Measurements from ENCODE around the gene ZSCAN9. TPM values are rescaled to one million over a fixed set of nuclear protein-coding genes. Genes with fewer than 3 reads are reported as not detected.

Gene ZSCAN9
- total RNA-seq, 2 donors from 2014 or later, result 9.1 to 10.9 TPM

DNA sequence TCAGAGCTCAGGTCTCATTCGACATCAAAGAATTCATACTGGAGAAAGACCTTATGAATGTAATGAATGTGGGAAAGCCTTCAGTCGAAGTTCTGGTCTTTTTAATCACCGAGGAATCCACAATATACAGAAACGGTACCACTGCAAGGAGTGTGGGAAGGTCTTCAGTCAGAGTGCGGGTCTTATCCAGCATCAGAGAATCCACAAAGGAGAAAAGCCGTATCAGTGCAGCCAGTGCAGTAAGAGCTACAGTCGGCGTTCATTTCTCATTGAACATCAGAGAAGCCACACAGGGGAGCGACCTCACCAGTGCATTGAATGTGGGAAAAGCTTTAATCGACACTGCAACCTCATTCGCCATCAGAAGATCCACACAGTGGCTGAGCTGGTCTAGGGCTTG lies 7.7 kb downstream of the ZSCAN9 start:
- peaks cover 0 to 24% of the 10 kb centered on the region in 2 donors for H3K36me3 ChIP-seq (replicated peaks in 1 of 2; ENCODE audit: insufficient read depth in 1 of 2, low read depth in 2 of 2)
- no peak overlapping the region for H3K4me3 ChIP-seq
- H3K9me3 ChIP-seq, result no peaks in the 10 kb centered on the region
- TF ChIP-seq, protein P1, sequence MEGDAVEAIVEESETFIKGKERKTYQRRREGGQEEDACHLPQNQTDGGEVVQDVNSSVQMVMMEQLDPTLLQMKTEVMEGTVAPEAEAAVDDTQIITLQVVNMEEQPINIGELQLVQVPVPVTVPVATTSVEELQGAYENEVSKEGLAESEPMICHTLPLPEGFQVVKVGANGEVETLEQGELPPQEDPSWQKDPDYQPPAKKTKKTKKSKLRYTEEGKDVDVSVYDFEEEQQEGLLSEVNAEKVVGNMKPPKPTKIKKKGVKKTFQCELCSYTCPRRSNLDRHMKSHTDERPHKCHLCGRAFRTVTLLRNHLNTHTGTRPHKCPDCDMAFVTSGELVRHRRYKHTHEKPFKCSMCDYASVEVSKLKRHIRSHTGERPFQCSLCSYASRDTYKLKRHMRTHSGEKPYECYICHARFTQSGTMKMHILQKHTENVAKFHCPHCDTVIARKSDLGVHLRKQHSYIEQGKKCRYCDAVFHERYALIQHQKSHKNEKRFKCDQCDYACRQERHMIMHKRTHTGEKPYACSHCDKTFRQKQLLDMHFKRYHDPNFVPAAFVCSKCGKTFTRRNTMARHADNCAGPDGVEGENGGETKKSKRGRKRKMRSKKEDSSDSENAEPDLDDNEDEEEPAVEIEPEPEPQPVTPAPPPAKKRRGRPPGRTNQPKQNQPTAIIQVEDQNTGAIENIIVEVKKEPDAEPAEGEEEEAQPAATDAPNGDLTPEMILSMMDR (IDR thresholded peaks at IDR 0.05), result no peak
- no peak for TF ChIP-seq POLR2A (IDR thresholded peaks at IDR 0.05)
- intact Hi-C loops (cut with DNase I), result no loop called here
- H3K4me1 ChIP-seq, result no peaks in the 10 kb centered on the region
- DNase-seq, result no peak
- no peak overlapping the region for H3K27ac ChIP-seq
- H3K27me3 ChIP-seq, result no peaks in the 10 kb centered on the region
- 91 to 94% methylated on average over 11 of the region's 11 CpGs for WGBS, 2 donors
- ATAC-seq, result no peak

DNA sequence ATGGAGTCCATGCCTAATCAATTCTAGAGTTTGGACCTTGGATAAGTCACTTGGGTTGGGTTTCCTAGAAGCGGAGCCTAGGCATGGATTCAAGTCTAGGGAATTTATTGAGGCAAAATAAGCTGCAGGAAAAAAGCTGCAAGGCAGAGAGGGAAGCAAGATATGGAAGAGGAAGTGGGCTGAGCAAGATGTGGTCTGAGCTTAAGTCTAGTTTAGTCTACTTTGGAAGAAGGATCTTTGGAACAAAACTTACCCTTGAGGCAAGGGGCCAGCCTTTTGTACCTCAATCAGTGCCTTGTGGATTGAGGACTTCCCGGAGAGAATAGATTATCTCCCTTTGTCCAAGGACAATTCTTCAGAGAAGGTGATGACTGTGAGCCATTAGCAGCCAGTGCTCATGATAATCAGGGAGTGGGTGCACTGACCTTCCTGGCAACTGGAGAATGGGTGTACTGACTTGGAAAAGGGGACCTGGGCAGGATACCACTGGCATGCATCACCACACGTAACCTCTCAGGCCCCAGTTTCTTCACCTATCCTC lies 10.9 kb downstream of the ZSCAN9 start:
- 74 to 78% methylated on average over 3 of the region's 3 CpGs for WGBS, 2 donors
- Histone ChIP-seq H3K36me3 (replicated peaks in 1 of 2; ENCODE audit: insufficient read depth in 1 of 2, low read depth in 2 of 2) (peaks cover 0 to 13% of the 10 kb centered on the region in 2 donors), H3K27me3 (no peaks in the 10 kb centered on the region), H3K4me3 (no peak overlapping the region), H3K9me3 (no peaks in the 10 kb centered on the region), H3K27ac (no peak overlapping the region), H3K4me1 (no peaks in the 10 kb centered on the region)
- DNase-seq (no peak), ATAC-seq (no peak)
- TF ChIP-seq, protein P1 (IDR thresholded peaks at IDR 0.05), result no peak
- TF ChIP-seq POLR2A (IDR thresholded peaks at IDR 0.05), result no peak
- intact Hi-C loops (cut with DNase I), result no loop called here

DNA sequence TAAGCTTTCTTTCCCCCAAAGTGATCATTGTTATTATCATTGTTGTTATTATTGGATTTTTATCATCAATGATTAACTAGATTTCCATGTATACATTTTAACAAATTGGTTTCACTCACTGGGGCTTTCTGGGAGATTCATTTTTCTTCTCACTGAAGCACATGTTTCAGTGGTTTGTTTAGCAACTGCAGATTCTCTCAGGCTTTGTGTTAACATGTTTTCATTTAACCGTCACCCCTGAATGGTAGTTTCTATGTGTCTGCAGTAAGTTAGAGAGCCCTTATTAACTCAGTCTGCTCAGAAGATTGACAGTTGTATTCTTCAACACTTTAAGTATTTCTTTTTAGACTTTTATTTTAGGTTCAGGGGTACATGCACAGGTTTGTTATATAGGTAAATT lies 14.6 kb downstream of the ZSCAN9 start:
- WGBS, 2 donors, result 57 to 60% methylated on average over 1 of the region's 1 CpG
- Histone ChIP-seq H3K4me1 (no peaks in the 10 kb centered on the region), H3K36me3 (replicated peaks in 1 of 2; ENCODE audit: insufficient read depth in 1 of 2, low read depth in 2 of 2) (no peaks in the 10 kb centered on the region), H3K4me3 (no peak overlapping the region), H3K9me3 (no peaks in the 10 kb centered on the region), H3K27me3 (no peaks in the 10 kb centered on the region), H3K27ac (no peak overlapping the region)
- DNase-seq, result no peak
- intact Hi-C loops (cut with DNase I), result no loop called here
- TF ChIP-seq, protein P1 (IDR thresholded peaks at IDR 0.05), result no peak
- TF ChIP-seq POLR2A (IDR thresholded peaks at IDR 0.05), result no peak
- no peak for ATAC-seq

DNA sequence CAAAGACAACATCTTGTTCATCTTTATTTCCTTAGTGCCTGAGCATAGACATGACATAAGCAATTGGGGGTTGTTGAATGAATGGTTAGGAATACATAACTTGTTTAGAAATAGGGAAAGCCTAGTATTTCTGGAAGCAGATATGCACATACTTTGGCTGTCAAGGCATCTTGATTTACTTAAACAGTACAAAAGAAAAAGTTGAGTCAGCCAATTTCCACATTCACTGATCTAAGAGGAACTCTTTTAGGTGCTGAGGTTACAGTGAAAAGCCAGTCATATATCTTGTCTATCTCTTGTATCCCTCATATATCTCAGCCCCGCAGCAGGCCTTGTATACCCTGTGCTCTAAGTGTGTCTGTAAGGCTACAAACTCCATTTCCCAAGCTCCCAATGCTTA lies 15.4 kb downstream of the ZSCAN9 start:
- 91 to 95% methylated on average over 1 of the region's 1 CpG for WGBS, 2 donors
- no peak for TF ChIP-seq POLR2A (IDR thresholded peaks at IDR 0.05)
- TF ChIP-seq, protein P1 (IDR thresholded peaks at IDR 0.05), result no peak
- Histone ChIP-seq H3K27me3 (no peaks in the 10 kb centered on the region), H3K9me3 (no peaks in the 10 kb centered on the region), H3K4me3 (no peak overlapping the region), H3K36me3 (replicated peaks in 1 of 2; ENCODE audit: insufficient read depth in 1 of 2, low read depth in 2 of 2) (peaks cover 0 to 2% of the 10 kb centered on the region in 2 donors), H3K27ac (no peak overlapping the region), H3K4me1 (no peaks in the 10 kb centered on the region)
- no peak for ATAC-seq
- no peak for DNase-seq
- intact Hi-C loops (cut with DNase I), result no loop called here

DNA sequence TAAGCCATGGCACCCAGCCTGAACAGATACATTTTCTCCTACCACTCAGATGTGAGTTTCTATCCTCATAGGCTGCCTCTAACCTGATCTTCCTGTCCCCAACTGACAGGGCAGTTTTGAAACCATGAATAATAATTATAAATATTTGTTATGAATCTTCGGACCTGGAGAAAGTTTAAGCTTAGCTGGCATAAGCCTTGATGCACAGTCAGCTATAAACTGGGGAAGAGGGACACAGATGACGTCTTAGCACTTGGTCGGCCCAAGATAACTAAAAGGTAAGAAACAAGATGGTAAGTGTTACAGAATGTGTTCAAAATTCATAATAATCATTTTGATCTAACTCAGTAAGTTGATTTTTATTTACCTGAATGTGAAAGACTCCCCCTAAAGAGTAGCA lies 18.9 kb downstream of the ZSCAN9 start:
- no peaks in the 10 kb centered on the region for H3K27me3 ChIP-seq
- TF ChIP-seq, protein P1 (IDR thresholded peaks at IDR 0.05), result no peak
- no peak for TF ChIP-seq POLR2A (IDR thresholded peaks at IDR 0.05)
- H3K4me3 ChIP-seq, result no peak overlapping the region
- peaks cover 0 to 6% of the 10 kb centered on the region in 2 donors for H3K36me3 ChIP-seq (replicated peaks in 1 of 2; ENCODE audit: insufficient read depth in 1 of 2, low read depth in 2 of 2)
- 89 to 92% methylated on average over 3 of the region's 3 CpGs for WGBS, 2 donors
- ATAC-seq, result no peak
- intact Hi-C loops (cut with DNase I), result no loop called here
- H3K27ac ChIP-seq, result no peak overlapping the region
- H3K4me1 ChIP-seq, result no peaks in the 10 kb centered on the region
- no peaks in the 10 kb centered on the region for H3K9me3 ChIP-seq
- no peak for DNase-seq
